Measurements from ENCODE around the gene SKA3. TPM values are rescaled to one million over a fixed set of nuclear protein-coding genes. Genes with fewer than 3 reads are reported as not detected.

SKA3 gene
- total RNA-seq, 1 donor from 2014 or later = 7.9 TPM

DNA sequence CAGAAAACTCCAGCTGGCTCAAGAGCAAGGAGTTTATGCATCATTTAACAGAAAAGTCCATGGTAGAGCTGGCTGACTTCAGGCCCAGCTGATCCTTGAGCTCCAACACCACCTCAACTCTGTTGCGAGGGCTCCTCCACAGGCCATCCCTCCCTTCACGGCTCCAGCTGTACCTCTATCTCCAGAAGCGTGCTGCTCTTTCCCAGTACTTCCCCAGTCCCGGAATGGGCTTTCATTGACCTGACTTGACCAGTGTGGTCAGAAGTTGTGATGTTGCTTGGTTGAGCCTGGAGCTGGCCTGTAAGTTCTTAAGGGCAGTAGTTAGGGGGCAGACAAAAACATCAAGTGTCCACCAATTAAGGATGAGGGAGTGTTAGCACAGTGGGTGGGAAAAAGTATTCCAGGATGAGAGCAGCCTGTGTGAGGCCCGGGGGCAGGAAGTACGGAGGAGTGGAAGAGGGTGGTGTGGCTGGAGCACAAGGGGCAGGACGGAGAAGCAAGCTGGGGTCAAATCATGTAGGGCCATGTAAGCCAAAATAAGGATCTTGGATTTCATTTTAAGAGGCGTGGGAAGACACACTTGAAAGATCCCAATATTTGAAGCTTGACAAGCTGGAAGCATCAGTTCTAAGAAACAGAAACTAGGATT, 24.0 kb downstream of the SKA3 start:
- no peak for DNase-seq (ENCODE audit: low spot score)
- peaks cover 4% of the 10 kb centered on the region for H3K4me1 Mint-ChIP-seq (ENCODE audit: unreplicated experiment)
- H3K4me3 Mint-ChIP-seq (ENCODE audit: unreplicated experiment) = no peak overlapping the region
- no peaks in the 10 kb centered on the region for H3K9me3 Mint-ChIP-seq (ENCODE audit: unreplicated experiment)
- H3K27ac Mint-ChIP-seq (ENCODE audit: unreplicated experiment) = no peak overlapping the region
- TF ChIP-seq, protein P1, sequence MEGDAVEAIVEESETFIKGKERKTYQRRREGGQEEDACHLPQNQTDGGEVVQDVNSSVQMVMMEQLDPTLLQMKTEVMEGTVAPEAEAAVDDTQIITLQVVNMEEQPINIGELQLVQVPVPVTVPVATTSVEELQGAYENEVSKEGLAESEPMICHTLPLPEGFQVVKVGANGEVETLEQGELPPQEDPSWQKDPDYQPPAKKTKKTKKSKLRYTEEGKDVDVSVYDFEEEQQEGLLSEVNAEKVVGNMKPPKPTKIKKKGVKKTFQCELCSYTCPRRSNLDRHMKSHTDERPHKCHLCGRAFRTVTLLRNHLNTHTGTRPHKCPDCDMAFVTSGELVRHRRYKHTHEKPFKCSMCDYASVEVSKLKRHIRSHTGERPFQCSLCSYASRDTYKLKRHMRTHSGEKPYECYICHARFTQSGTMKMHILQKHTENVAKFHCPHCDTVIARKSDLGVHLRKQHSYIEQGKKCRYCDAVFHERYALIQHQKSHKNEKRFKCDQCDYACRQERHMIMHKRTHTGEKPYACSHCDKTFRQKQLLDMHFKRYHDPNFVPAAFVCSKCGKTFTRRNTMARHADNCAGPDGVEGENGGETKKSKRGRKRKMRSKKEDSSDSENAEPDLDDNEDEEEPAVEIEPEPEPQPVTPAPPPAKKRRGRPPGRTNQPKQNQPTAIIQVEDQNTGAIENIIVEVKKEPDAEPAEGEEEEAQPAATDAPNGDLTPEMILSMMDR (IDR thresholded peaks at IDR 0.05; ENCODE audit: unreplicated experiment) = no peak
- H3K27me3 Mint-ChIP-seq (ENCODE audit: unreplicated experiment) = no peaks in the 10 kb centered on the region
- H3K36me3 Mint-ChIP-seq (ENCODE audit: low read depth, unreplicated experiment) = peaks cover 6% of the 10 kb centered on the region

DNA sequence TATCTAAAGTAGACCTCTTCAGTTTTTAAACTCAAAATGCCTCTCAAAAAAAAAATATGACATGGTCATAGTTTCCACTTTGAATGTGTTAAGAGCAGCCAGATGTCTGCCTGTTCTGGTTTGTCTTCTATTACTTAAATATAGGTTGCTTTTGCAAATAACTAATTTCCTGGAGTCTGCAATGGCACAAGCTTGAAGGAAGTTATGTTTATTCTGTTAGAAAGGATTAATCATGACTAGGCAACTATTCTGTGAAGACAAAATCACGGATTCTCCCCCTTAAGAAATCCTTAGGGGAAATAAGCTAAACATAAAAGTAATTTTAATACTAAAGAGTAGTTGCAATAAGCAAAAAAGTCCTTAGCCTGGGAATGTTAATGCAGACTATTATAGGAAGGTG, 26.3 kb downstream of the SKA3 start:
- Mint-ChIP-seq H3K9me3 (ENCODE audit: unreplicated experiment) (no peaks in the 10 kb centered on the region), H3K27ac (ENCODE audit: unreplicated experiment) (no peak overlapping the region), H3K4me1 (ENCODE audit: unreplicated experiment) (peaks cover 4% of the 10 kb centered on the region), H3K27me3 (ENCODE audit: unreplicated experiment) (no peaks in the 10 kb centered on the region), H3K36me3 (ENCODE audit: low read depth, unreplicated experiment) (peaks cover 12% of the 10 kb centered on the region), H3K4me3 (ENCODE audit: unreplicated experiment) (no peak overlapping the region)
- TF ChIP-seq, protein P1 (IDR thresholded peaks at IDR 0.05; ENCODE audit: unreplicated experiment) = no peak
- DNase-seq (ENCODE audit: low spot score) = no peak

DNA sequence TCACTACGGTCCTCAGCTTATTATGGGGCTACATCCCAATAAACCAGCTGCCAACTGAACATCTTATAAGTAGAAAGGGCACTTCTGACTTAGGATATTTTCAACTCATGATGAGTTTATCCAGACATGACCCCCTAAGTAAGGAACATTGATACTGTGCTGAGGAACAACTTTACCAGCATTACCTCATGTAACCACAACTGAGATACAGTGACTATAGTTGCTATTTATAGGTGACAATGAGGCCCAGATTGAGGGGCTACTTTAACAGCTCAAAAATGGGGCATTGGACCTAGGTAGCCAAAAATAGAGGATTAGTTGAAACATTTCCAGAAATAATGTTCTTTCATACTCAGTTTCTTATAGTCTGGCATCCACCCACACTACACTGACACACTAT, 26.8 kb downstream of the SKA3 start:
- Mint-ChIP-seq H3K4me1 (ENCODE audit: unreplicated experiment) (peaks cover 5% of the 10 kb centered on the region), H3K9me3 (ENCODE audit: unreplicated experiment) (no peaks in the 10 kb centered on the region), H3K27ac (ENCODE audit: unreplicated experiment) (no peak overlapping the region), H3K36me3 (ENCODE audit: low read depth, unreplicated experiment) (peaks cover 9% of the 10 kb centered on the region), H3K27me3 (ENCODE audit: unreplicated experiment) (no peaks in the 10 kb centered on the region), H3K4me3 (ENCODE audit: unreplicated experiment) (no peak overlapping the region)
- TF ChIP-seq, protein P1 (IDR thresholded peaks at IDR 0.05; ENCODE audit: unreplicated experiment) = no peak
- no peak for DNase-seq (ENCODE audit: low spot score)

DNA sequence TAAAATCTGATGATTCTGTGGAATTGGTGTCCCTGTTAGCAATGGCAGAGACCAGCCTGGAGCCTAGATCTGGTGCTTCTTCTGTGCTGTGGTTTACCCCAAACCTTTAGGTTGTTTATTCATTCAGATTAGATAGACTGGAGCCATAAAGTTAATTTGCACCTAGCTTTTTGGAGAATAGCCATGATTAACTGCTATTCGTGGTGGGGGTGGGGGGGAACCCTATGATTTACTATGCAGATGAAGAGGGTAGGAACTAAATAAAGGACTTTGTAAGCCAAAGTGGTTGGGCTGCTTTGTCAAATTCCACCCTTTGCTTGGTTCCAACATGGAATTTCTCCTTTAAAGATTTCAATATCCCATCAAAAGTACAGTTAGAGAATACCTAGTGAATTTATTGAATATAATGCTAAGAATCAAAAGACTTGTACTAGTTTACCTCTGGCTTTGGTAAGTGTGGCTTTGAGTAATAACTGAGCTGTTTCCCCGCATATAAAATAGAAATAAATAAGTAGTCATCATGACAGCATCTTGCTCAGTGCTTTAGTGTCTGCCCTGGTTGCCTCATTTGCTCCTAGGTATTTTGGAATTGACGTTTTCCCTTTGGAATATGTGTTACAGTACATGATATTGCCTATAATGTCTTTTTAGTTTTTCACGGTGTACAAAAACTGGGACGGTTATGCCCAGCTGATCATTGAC, 27.6 kb downstream of the SKA3 start:
- Mint-ChIP-seq H3K4me1 (ENCODE audit: unreplicated experiment) (peaks cover 6% of the 10 kb centered on the region), H3K27me3 (ENCODE audit: unreplicated experiment) (no peaks in the 10 kb centered on the region), H3K9me3 (ENCODE audit: unreplicated experiment) (no peaks in the 10 kb centered on the region), H3K36me3 (ENCODE audit: low read depth, unreplicated experiment) (peaks cover 10% of the 10 kb centered on the region), H3K4me3 (ENCODE audit: unreplicated experiment) (no peak overlapping the region), H3K27ac (ENCODE audit: unreplicated experiment) (no peak overlapping the region)
- TF ChIP-seq, protein P1 (IDR thresholded peaks at IDR 0.05; ENCODE audit: unreplicated experiment) = no peak
- no peak for DNase-seq (ENCODE audit: low spot score)

DNA sequence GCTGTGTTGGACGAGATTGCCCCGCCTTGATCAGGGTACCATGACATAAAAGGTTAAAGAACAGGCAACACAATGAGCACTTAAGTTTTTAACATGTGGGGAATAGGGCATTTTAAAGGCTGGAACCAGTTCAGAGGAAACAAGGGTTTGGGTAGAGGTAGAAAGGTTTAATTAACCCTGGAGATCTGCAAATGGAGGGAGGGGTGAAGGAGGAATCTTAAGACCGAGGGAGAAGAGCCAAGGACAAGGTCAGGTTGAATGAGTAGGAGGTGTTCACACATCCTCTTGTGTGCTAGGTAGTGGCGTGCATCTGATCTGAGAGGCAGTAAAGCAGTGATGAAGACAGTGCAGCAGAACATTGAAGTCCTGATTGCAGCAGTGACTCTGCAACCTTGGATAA, 28.5 kb downstream of the SKA3 start:
- DNase-seq (ENCODE audit: low spot score) = no peak
- no peaks in the 10 kb centered on the region for H3K9me3 Mint-ChIP-seq (ENCODE audit: unreplicated experiment)
- peaks cover 2% of the 10 kb centered on the region for H3K27me3 Mint-ChIP-seq (ENCODE audit: unreplicated experiment)
- H3K36me3 Mint-ChIP-seq (ENCODE audit: low read depth, unreplicated experiment) = peaks cover 15% of the 10 kb centered on the region
- peaks cover 8% of the 10 kb centered on the region for H3K4me1 Mint-ChIP-seq (ENCODE audit: unreplicated experiment)
- H3K27ac Mint-ChIP-seq (ENCODE audit: unreplicated experiment) = no peak overlapping the region
- TF ChIP-seq, protein P1 (IDR thresholded peaks at IDR 0.05; ENCODE audit: unreplicated experiment) = no peak
- H3K4me3 Mint-ChIP-seq (ENCODE audit: unreplicated experiment) = no peak overlapping the region
